Upper lobe of left lung (tissue), 4 donors: ENCODE results near the gene RPL32.

ENCODE experiments used
- EP300 ChIP-seq, 4 donors: sonication (generic); formaldehyde crosslinking; IDR thresholded peaks; one replicate each; pipeline ENCODE4 v1.5.1; 2017; ENCODE audit warnings: antibody characterized with exemption in 4 of 4, control low read depth in 2 of 4
- POLR2A ChIP-seq, 4 donors: fragments of 450-650 bp; IDR thresholded peaks; one replicate each; pipeline ENCODE4 v1.5.1; 2016 to 2017; ENCODE audit warnings: antibody characterized with exemption in 4 of 4, mild to moderate bottlenecking in 2 of 4
- TF ChIP-seq, protein P1 (sequence below), 6 experiments: fragments of 450-650 bp in 4 of 6; fragments of 200-600 bp in 2 of 6; sonication (generic) in 2 of 6; IDR thresholded peaks; one replicate each; pipeline ENCODE4 v1.5.1; 2016 to 2019; ENCODE audit warnings: antibody characterized with exemption in 6 of 6

GRCh38 chr3:12856626-12857025 is 15.3 kb upstream of the RPL32 start:
- TF ChIP-seq, protein P1, sequence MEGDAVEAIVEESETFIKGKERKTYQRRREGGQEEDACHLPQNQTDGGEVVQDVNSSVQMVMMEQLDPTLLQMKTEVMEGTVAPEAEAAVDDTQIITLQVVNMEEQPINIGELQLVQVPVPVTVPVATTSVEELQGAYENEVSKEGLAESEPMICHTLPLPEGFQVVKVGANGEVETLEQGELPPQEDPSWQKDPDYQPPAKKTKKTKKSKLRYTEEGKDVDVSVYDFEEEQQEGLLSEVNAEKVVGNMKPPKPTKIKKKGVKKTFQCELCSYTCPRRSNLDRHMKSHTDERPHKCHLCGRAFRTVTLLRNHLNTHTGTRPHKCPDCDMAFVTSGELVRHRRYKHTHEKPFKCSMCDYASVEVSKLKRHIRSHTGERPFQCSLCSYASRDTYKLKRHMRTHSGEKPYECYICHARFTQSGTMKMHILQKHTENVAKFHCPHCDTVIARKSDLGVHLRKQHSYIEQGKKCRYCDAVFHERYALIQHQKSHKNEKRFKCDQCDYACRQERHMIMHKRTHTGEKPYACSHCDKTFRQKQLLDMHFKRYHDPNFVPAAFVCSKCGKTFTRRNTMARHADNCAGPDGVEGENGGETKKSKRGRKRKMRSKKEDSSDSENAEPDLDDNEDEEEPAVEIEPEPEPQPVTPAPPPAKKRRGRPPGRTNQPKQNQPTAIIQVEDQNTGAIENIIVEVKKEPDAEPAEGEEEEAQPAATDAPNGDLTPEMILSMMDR (IDR thresholded peaks at IDR 0.05), result no peak
- no peak for TF ChIP-seq POLR2A (IDR thresholded peaks at IDR 0.05)
- no peak for TF ChIP-seq EP300 (IDR thresholded peaks at IDR 0.05)
